Endothelial cell of umbilical vein (primary cell): ENCODE measurements around the gene IL2RG. TPM values are rescaled to one million over a fixed set of nuclear protein-coding genes. Genes with fewer than 3 reads are reported as not detected.
A peak's percentile ranks its signal among the peaks of the same experiment; 100 is the strongest.

Source experiments
- BruUV-seq: library from RNA; stranded (reverse); fragments of 400-500 nt; replicated peaks from 2 replicates; lab custom pipeline; 2021; lab: Mats Ljungman, UMichigan
- CTCF ChIA-PET: fragments of 300-600, 350-600 bp; sonication (Branson Sonifier 250); formaldehyde crosslinking; loops from one replicate; lab custom pipeline; 2021; ENCODE audit warnings: antibody characterized with exemption, inconsistent platforms; lab: Charles Lee
- POLR2A ChIA-PET: fragments of 300-600, 350-600 bp; sonication (Branson Sonifier 250); formaldehyde crosslinking; loops from one replicate; lab custom pipeline; 2021; ENCODE audit warnings: antibody characterized with exemption, inconsistent platforms; lab: Charles Lee
- DNase-seq: peaks from one replicate; pipeline ENCODE4 v3.0.0-alpha.2; 2011; ENCODE audit warnings: low read depth, low spot score
- FAIRE-seq: peaks from 2 replicates; lab custom pipeline; 2011; peaks lifted over from hg19 to GRCh38; lab: Jason Lieb, UNC
- H2AFZ ChIP-seq: 2 replicates; pipeline ENCODE4 v1.6.0; 2012; ENCODE audit warnings: low read depth, low read length, control low read depth, inconsistent platforms
- H3K27ac ChIP-seq: 2 replicates; pipeline ENCODE4 v1.5.1; 2011; ENCODE audit warnings: low read depth, mild to moderate bottlenecking, control low read depth, low read length, moderate library complexity; ENCODE audit not compliant: insufficient read depth
- H3K27me3 ChIP-seq, 2 experiments: 2 replicates each; pipeline versions ENCODE4 v1.6.0 to v1.6.1; 2011; ENCODE audit warnings: low read length in 2 of 2, mixed read lengths in 1 of 2; ENCODE audit not compliant: control insufficient read depth in 2 of 2, insufficient read depth in 2 of 2
- H3K36me3 ChIP-seq, 2 experiments: 2 replicates in 1 of 2; 3 replicates in 1 of 2; pipeline ENCODE4 v1.5.1; 2011; ENCODE audit warnings: low read length in 2 of 2, mild to moderate bottlenecking in 1 of 2, moderate library complexity in 1 of 2; ENCODE audit not compliant: control insufficient read depth in 2 of 2, insufficient read depth in 2 of 2; ENCODE audit errors: extremely low read depth in 1 of 2
- H3K4me1 ChIP-seq: 3 replicates; pipeline ENCODE4 v1.5.1; 2011; ENCODE audit warnings: mild to moderate bottlenecking, low read length; ENCODE audit not compliant: control insufficient read depth, insufficient read depth; ENCODE audit errors: extremely low read depth
- H3K4me2 ChIP-seq: 2 replicates; pipeline ENCODE4 v1.6.1; 2011; ENCODE audit warnings: low read length, control low read depth, mixed read lengths; ENCODE audit not compliant: insufficient read depth
- H3K4me3 ChIP-seq, 3 experiments: fragments of 200-600 bp in 1 of 3; sonication (generic), shearing (Covaris generic) in 1 of 3; replicated peaks in 1 of 3; 2 replicates each; pipeline ENCODE4 v1.5.1; 2011 to 2016; ENCODE audit warnings: control low read depth in 3 of 3, low read length in 3 of 3, mild to moderate bottlenecking in 2 of 3, inconsistent platforms in 1 of 3, low read depth in 1 of 3, moderate library complexity in 1 of 3; ENCODE audit not compliant: insufficient read depth in 1 of 3
- H3K79me2 ChIP-seq: 2 replicates; pipeline ENCODE4 v1.6.0; 2012; ENCODE audit warnings: low read length, inconsistent platforms; ENCODE audit not compliant: control insufficient read depth, insufficient read depth
- H3K9ac ChIP-seq: replicated peaks from 2 replicates; pipeline ENCODE3; 2011; ENCODE audit warnings: low read length, control low read depth; ENCODE audit not compliant: insufficient read depth; ENCODE audit errors: extremely low read depth
- H3K9me1 ChIP-seq: replicated peaks from 3 replicates; pipeline ENCODE4 v1.6.0; 2011; ENCODE audit warnings: mild to moderate bottlenecking, low read length; ENCODE audit not compliant: control insufficient read depth, insufficient read depth; ENCODE audit errors: extremely low read depth
- H3K9me3 ChIP-seq: replicated peaks from 2 replicates; pipeline ENCODE4 v1.5.1; 2012; ENCODE audit warnings: low read length, inconsistent platforms; ENCODE audit not compliant: control insufficient read depth, insufficient read depth
- H4K20me1 ChIP-seq: replicated peaks from 2 replicates; pipeline ENCODE3; 2011; ENCODE audit warnings: mild to moderate bottlenecking, low read length; ENCODE audit not compliant: control insufficient read depth, insufficient read depth; ENCODE audit errors: extremely low read depth
- CTCF ChIP-seq, 2 donors: IDR thresholded peaks; 1 replicate in 1 of 2; 2 replicates in 1 of 2; pipeline ENCODE4 v1.5.1; 2011; ENCODE audit warnings: low read length in 2 of 2, mild to moderate bottlenecking in 2 of 2, moderate library complexity in 2 of 2, control low read depth in 1 of 2, inconsistent platforms in 1 of 2, low read depth in 1 of 2; ENCODE audit not compliant: insufficient read depth in 1 of 2; ENCODE audit errors: extremely low read depth in 1 of 2
- EZH2 ChIP-seq: IDR thresholded peaks from 2 replicates; pipeline ENCODE4 v1.6.1; 2012; ENCODE audit warnings: borderline replicate concordance, low read depth, mild to moderate bottlenecking, moderate library complexity, low read length, inconsistent platforms; ENCODE audit not compliant: severe bottlenecking
- FOS ChIP-seq: IDR thresholded peaks from 2 replicates; pipeline ENCODE4 v1.6.1; 2011; ENCODE audit warnings: mild to moderate bottlenecking, low read length, moderate library complexity, borderline replicate concordance; ENCODE audit not compliant: insufficient read depth
- GATA2 ChIP-seq: IDR thresholded peaks from 2 replicates; pipeline ENCODE4 v1.7.0; 2011; ENCODE audit warnings: low read depth, mild to moderate bottlenecking, moderate library complexity, mixed read lengths, low read length; ENCODE audit not compliant: insufficient read length, insufficient read depth
- JUN ChIP-seq: IDR thresholded peaks from 2 replicates; pipeline ENCODE4 v1.6.1; 2011; ENCODE audit warnings: borderline replicate concordance, low read depth; ENCODE audit not compliant: insufficient read length, insufficient read depth
- MAX ChIP-seq: IDR thresholded peaks from 2 replicates; pipeline ENCODE4 v1.6.1; 2011; ENCODE audit not compliant: insufficient read depth, insufficient read length
- MYC ChIP-seq: IDR thresholded peaks from one replicate; pipeline ENCODE4 v1.6.1; 2011; ENCODE audit warnings: mild to moderate bottlenecking, low read depth, low read length
- POLR2A ChIP-seq: IDR thresholded peaks from 2 replicates; pipeline ENCODE4 v1.6.1; 2012; ENCODE audit warnings: low read depth, mild to moderate bottlenecking, control low read depth, low read length
- POLR2AphosphoS5 ChIP-seq: IDR thresholded peaks from 2 replicates; pipeline ENCODE4 v1.6.1; 2012; ENCODE audit warnings: low read depth, mild to moderate bottlenecking, control low read depth, low read length, moderate library complexity; ENCODE audit not compliant: insufficient read depth
- dilution Hi-C: fragments of 300-500 bp; cut with MboI; formaldehyde crosslinking; loops from one replicate; pipeline ENCODE4 v1.15.0; 2019; ENCODE audit warnings: low sequenced_read_pairs; ENCODE audit not compliant: extremely low pct_ligation_motif_present
- intact Hi-C: fragments of 100-400 bp; cut with micrococcal nuclease; formaldehyde crosslinking; loops from one replicate; pipeline ENCODE4 v1.10.0; 2022
- polyA plus RNA-seq, 4 experiments: library from polyadenylated mRNA; depleted of rRNA in 3 of 4; stranded (reverse) in 3 of 4; unstranded in 1 of 4; fragments of >200 nt; gene quantifications; 2 replicates each; pipeline versions ENCODE4 v1.2.1 to v1.2.3, GENCODE V29; 2011 to 2012; ENCODE audit warnings: missing spikeins in 1 of 4
- total RNA-seq: library from RNA; stranded (reverse); gene quantifications from 2 replicates; pipeline ENCODE4 v1.2.3, GENCODE V29; 2021

The IL2RG gene
- total and polyA plus RNA-seq, 2 donors (not counting 3 experiments of a cell fraction or from before 2014, with no cell fraction given), result 0.07 TPM; not detected in 1

GRCh38 chrX:71143508-71143907 lies 32.1 kb upstream of the IL2RG start:
- Histone ChIP-seq H3K27me3 (no peaks in the 10 kb centered on the region), H3K9ac (no peak overlapping the region), H3K4me3 (no peak overlapping the region), H2AFZ (no peak overlapping the region), H3K9me3 (no peaks in the 10 kb centered on the region), H3K79me2 (no peaks in the 10 kb centered on the region), H3K4me1 (peaks cover 3% of the 10 kb centered on the region), H3K36me3 (peaks cover 0 to 11% of the 10 kb centered on the region in 2 experiments), H3K9me1 (no peaks in the 10 kb centered on the region), H4K20me1 (no peaks in the 10 kb centered on the region), H3K27ac (no peak overlapping the region), H3K4me2 (no peak overlapping the region)
- peak; percentile 26 for FAIRE-seq
- TSS peak; percentile 8 for BruUV-seq
- POLR2A ChIA-PET, result no interaction called here
- DNase-seq, result no peak
- TF ChIP-seq GATA2, result no peak
- no peak for TF ChIP-seq MAX
- no peak for TF ChIP-seq EZH2
- TF ChIP-seq POLR2AphosphoS5, result no peak
- TF ChIP-seq CTCF (IDR thresholded peaks at IDR 0.05; ENCODE audit: extremely low read depth in 1 of 2, insufficient read depth in 1 of 2, low read depth in 1 of 2, low read length in 2 of 2), result no peak
- no peak for TF ChIP-seq FOS
- TF ChIP-seq MYC, result no peak
- TF ChIP-seq POLR2A, result no peak
- TF ChIP-seq JUN, result no peak
- dilution Hi-C loops, result no loop called here
- CTCF ChIA-PET, result no interaction called here
- intact Hi-C loops, result no loop called here
